SK-N-SH treated with all-trans-retinoic acid at 6 μM for 48 hours (cell line): ENCODE data around the gene ZNF185.

Experiments
- ATAC-seq: fragments of 200-7000 bp; cut with Tn5 transposase; 3 replicates; pipeline ENCODE4 v1.9.1; 2020; ENCODE audit warnings: mild to moderate bottlenecking, moderate library complexity
- ARNTL ChIP-seq: fragments of 450-650 bp; formaldehyde crosslinking; IDR thresholded peaks from 2 replicates; pipeline ENCODE4 v1.5.0; 2020; ENCODE audit warnings: low read depth, mild to moderate bottlenecking, moderate library complexity, borderline replicate concordance
- BACH2 ChIP-seq: fragments of 250-450 bp; sonication (Bioruptor Pico); IDR thresholded peaks from 2 replicates; pipeline ENCODE4 v1.9.0; 2021; ENCODE audit warnings: mild to moderate bottlenecking, borderline replicate concordance
- CSDC2 ChIP-seq: fragments of 250-450 bp; sonication (Bioruptor Pico); IDR thresholded peaks from 2 replicates; pipeline ENCODE4 v1.5.0; 2020; ENCODE audit warnings: mild to moderate bottlenecking, moderate library complexity
- ESRRG ChIP-seq: fragments of 250-450 bp; sonication (Bioruptor Pico); IDR thresholded peaks from 2 replicates; pipeline ENCODE4 v1.6.1; 2021; ENCODE audit warnings: mild to moderate bottlenecking
- GLIS3 ChIP-seq: fragments of 250-450 bp; sonication (Bioruptor Pico); IDR thresholded peaks from 2 replicates; pipeline ENCODE4 v1.5.0; 2020; ENCODE audit warnings: mild to moderate bottlenecking, moderate library complexity
- ISL1 ChIP-seq: fragments of 250-450 bp; sonication (Bioruptor Pico); IDR thresholded peaks from 2 replicates; pipeline ENCODE4 v2.1.2; 2022; ENCODE audit warnings: mild to moderate bottlenecking, moderate library complexity
- OSR1 ChIP-seq: fragments of 250-450 bp; sonication (Bioruptor Pico); IDR thresholded peaks from 2 replicates; pipeline ENCODE4 v1.8.0; 2022; ENCODE audit warnings: moderate library complexity, mild to moderate bottlenecking, inconsistent platforms
- PPARA ChIP-seq: fragments of 250-450 bp; sonication (Bioruptor Pico); IDR thresholded peaks from 2 replicates; pipeline ENCODE4 v1.5.0; 2020; ENCODE audit warnings: mild to moderate bottlenecking, borderline replicate concordance
- RARB ChIP-seq: fragments of 250-450 bp; sonication (Bioruptor Pico); IDR thresholded peaks from 2 replicates; pipeline ENCODE4 v1.8.0; 2021; ENCODE audit warnings: mild to moderate bottlenecking, moderate library complexity
- SNAI2 ChIP-seq: fragments of 250-450 bp; sonication (Bioruptor Pico); IDR thresholded peaks from 2 replicates; pipeline ENCODE4 v1.5.0; 2020; ENCODE audit warnings: mild to moderate bottlenecking, moderate library complexity
- TCF4 ChIP-seq: fragments of 250-450 bp; sonication (Bioruptor Pico); IDR thresholded peaks from 2 replicates; pipeline ENCODE4 v1.8.0; 2021; ENCODE audit warnings: mild to moderate bottlenecking, moderate library complexity, borderline replicate concordance
- TOX ChIP-seq: fragments of 250-450 bp; sonication (Bioruptor Pico); IDR thresholded peaks from 2 replicates; pipeline ENCODE4 v1.8.0; 2021; ENCODE audit warnings: mild to moderate bottlenecking, moderate library complexity, borderline replicate concordance
- TSHZ2 ChIP-seq: fragments of 250-450 bp; sonication (Bioruptor Pico); IDR thresholded peaks from 2 replicates; pipeline ENCODE4 v1.5.0; 2020; ENCODE audit warnings: mild to moderate bottlenecking, moderate library complexity
- ZC3H10 ChIP-seq: fragments of 250-450 bp; sonication (Bioruptor Pico); IDR thresholded peaks from 2 replicates; pipeline ENCODE4 v1.5.1; 2021; ENCODE audit warnings: mild to moderate bottlenecking, moderate library complexity
- ZFP3 ChIP-seq: fragments of 250-450 bp; sonication (Bioruptor Pico); IDR thresholded peaks from 2 replicates; pipeline ENCODE4 v1.5.0; 2020; ENCODE audit warnings: mild to moderate bottlenecking, moderate library complexity
- ZFP30 ChIP-seq: fragments of 450-650 bp; formaldehyde crosslinking; IDR thresholded peaks from 2 replicates; pipeline ENCODE4 v1.5.0; 2022; ENCODE audit warnings: mild to moderate bottlenecking, moderate library complexity
- ZNF565 ChIP-seq: fragments of 450-650 bp; formaldehyde crosslinking; conservative IDR thresholded peaks from 2 replicates; pipeline ENCODE4 v1.5.0; 2020; ENCODE audit warnings: low read depth, mild to moderate bottlenecking, moderate library complexity
- ZNF70 ChIP-seq: fragments of 450-650 bp; formaldehyde crosslinking; IDR thresholded peaks from 2 replicates; pipeline ENCODE4 v1.5.0; 2020; ENCODE audit warnings: mild to moderate bottlenecking, moderate library complexity
- ZNF8 ChIP-seq: fragments of 450-650 bp; formaldehyde crosslinking; IDR thresholded peaks from 2 replicates; pipeline ENCODE4 v1.5.0; 2020; ENCODE audit warnings: mild to moderate bottlenecking, moderate library complexity
- TF ChIP-seq, protein P1 (sequence below): fragments of 250-450 bp; sonication (Bioruptor Pico); IDR thresholded peaks from 2 replicates; pipeline ENCODE4 v1.8.0; 2020; ENCODE audit warnings: mild to moderate bottlenecking, moderate library complexity, borderline replicate concordance
- TF ChIP-seq, protein P2 (sequence below): fragments of 250-450 bp; sonication (Bioruptor Pico); IDR thresholded peaks from 2 replicates; pipeline ENCODE4 v1.8.0; 2021; ENCODE audit warnings: low read depth, mild to moderate bottlenecking, moderate library complexity, borderline replicate concordance
- TF ChIP-seq, protein P3 (sequence below): fragments of 250-450 bp; sonication (Bioruptor Pico); IDR thresholded peaks from 2 replicates; pipeline ENCODE4 v1.5.1; 2020; ENCODE audit warnings: low read depth, mild to moderate bottlenecking, moderate library complexity

The ZNF185 gene

GRCh38 chrX:152893980-152894610 lies 3.8 kb upstream of the ZNF185 start:
- ATAC-seq, result no peak
- TF ChIP-seq OSR1 (CRISPR knock-in tag) (no peak), CSDC2 (CRISPR knock-in tag) (no peak), TCF4 (no peak), ISL1 (CRISPR knock-in tag) (no peak), ZNF70 (CRISPR knock-in tag) (no peak), ESRRG (CRISPR knock-in tag) (no peak)

DNA sequence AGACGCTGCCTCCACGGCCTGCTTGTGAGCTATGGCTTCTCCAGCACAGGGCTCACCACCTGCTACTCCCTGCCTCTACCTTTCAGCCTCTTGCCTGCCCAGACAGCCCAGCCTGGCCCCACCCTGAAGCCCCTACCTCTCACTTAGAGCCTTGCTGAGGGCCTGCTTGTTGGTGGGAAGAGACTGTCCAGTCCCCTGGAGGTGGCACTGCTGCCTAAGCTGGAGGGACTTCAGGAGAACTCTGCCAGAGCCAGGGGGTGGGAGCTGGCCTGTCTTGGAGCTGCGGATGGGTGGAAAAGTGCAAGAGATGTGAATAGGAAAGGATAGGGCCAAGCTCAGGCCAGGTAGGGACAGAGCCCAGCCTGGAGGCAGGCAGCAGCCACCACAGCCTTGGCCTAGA lies 2.7 kb upstream of the ZNF185 start:
- no peak for TF ChIP-seq TOX
- no peak for TF ChIP-seq ISL1 (CRISPR knock-in tag)
- TF ChIP-seq ZFP3 (CRISPR knock-in tag), result no peak
- no peak for TF ChIP-seq ZC3H10
- TF ChIP-seq TSHZ2 (CRISPR knock-in tag), result no peak
- TF ChIP-seq ARNTL (CRISPR knock-in tag), result no peak
- TF ChIP-seq SNAI2 (CRISPR knock-in tag), result no peak
- TF ChIP-seq, protein P1, sequence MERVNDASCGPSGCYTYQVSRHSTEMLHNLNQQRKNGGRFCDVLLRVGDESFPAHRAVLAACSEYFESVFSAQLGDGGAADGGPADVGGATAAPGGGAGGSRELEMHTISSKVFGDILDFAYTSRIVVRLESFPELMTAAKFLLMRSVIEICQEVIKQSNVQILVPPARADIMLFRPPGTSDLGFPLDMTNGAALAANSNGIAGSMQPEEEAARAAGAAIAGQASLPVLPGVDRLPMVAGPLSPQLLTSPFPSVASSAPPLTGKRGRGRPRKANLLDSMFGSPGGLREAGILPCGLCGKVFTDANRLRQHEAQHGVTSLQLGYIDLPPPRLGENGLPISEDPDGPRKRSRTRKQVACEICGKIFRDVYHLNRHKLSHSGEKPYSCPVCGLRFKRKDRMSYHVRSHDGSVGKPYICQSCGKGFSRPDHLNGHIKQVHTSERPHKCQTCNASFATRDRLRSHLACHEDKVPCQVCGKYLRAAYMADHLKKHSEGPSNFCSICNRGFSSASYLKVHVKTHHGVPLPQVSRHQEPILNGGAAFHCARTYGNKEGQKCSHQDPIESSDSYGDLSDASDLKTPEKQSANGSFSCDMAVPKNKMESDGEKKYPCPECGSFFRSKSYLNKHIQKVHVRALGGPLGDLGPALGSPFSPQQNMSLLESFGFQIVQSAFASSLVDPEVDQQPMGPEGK (CRISPR knock-in tag), result no peak
- TF ChIP-seq ESRRG (CRISPR knock-in tag), result no peak
- TF ChIP-seq TCF4, result no peak
- no peak for TF ChIP-seq ZNF8
- TF ChIP-seq RARB (CRISPR knock-in tag), result no peak
- no peak for TF ChIP-seq CSDC2 (CRISPR knock-in tag)
- no peak for TF ChIP-seq OSR1 (CRISPR knock-in tag)
- no peak for ATAC-seq

GRCh38 chrX:152895724-152896420 lies 2.0 kb upstream of the ZNF185 start:
- no peak for ATAC-seq
- TF ChIP-seq ZFP30 (no peak), ESRRG (CRISPR knock-in tag) (no peak), GLIS3 (CRISPR knock-in tag) (no peak), ZNF565 (no peak), PPARA (CRISPR knock-in tag) (no peak), SNAI2 (CRISPR knock-in tag) (no peak), OSR1 (CRISPR knock-in tag) (no peak), BACH2 (CRISPR knock-in tag) (no peak), ZNF70 (CRISPR knock-in tag) (no peak), TCF4 (no peak), TOX (no peak), ARNTL (CRISPR knock-in tag) (no peak), TSHZ2 (CRISPR knock-in tag) (no peak)
- TF ChIP-seq, protein P2, sequence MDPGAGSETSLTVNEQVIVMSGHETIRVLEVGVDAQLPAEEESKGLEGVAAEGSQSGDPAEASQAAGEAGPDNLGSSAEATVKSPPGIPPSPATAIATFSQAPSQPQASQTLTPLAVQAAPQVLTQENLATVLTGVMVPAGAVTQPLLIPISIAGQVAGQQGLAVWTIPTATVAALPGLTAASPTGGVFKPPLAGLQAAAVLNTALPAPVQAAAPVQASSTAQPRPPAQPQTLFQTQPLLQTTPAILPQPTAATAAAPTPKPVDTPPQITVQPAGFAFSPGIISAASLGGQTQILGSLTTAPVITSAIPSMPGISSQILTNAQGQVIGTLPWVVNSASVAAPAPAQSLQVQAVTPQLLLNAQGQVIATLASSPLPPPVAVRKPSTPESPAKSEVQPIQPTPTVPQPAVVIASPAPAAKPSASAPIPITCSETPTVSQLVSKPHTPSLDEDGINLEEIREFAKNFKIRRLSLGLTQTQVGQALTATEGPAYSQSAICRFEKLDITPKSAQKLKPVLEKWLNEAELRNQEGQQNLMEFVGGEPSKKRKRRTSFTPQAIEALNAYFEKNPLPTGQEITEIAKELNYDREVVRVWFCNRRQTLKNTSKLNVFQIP (CRISPR knock-in tag), result no peak
- TF ChIP-seq, protein P3, sequence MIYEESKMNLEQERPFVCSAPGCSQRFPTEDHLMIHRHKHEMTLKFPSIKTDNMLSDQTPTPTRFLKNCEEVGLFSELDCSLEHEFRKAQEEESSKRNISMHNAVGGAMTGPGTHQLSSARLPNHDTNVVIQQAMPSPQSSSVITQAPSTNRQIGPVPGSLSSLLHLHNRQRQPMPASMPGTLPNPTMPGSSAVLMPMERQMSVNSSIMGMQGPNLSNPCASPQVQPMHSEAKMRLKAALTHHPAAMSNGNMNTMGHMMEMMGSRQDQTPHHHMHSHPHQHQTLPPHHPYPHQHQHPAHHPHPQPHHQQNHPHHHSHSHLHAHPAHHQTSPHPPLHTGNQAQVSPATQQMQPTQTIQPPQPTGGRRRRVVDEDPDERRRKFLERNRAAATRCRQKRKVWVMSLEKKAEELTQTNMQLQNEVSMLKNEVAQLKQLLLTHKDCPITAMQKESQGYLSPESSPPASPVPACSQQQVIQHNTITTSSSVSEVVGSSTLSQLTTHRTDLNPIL (CRISPR knock-in tag), result no peak
- TF ChIP-seq, all 23 proteins: peak for 0
